ENCODE data around the gene MAPRE2.
A peak's percentile ranks its signal among the peaks of the same experiment; 100 is the strongest.

The MAPRE2 gene

GRCh38 chr18:35040988-35041814 is at the start of gene MAPRE2:
Gene MAPRE2 (plus strand): TSS chr18:35041413. CDS start chr18:35041540, 127 bp downstream.
- DNase-seq, result peak; percentile 98 to 100

DNA sequence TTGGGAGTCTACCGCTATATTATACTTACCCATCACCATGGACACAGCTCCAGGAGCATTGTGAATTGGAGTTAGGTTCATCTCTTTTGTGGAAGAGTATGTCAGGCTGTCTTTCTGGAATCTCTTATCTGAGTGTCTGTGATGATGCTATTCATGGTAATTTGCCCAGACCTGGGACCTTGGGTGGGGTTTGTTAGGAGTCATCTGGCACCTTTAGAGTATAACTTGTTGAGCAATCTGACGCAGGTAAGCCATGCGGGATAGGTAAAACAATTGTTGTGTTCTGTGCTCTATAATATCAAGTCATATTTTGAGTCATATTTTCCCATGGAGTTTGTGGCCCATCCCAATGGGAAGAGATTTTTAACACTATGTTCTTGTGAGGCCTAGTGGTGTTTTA is 49.7 kb upstream of the MAPRE2 start:
- no peak for DNase-seq

DNA sequence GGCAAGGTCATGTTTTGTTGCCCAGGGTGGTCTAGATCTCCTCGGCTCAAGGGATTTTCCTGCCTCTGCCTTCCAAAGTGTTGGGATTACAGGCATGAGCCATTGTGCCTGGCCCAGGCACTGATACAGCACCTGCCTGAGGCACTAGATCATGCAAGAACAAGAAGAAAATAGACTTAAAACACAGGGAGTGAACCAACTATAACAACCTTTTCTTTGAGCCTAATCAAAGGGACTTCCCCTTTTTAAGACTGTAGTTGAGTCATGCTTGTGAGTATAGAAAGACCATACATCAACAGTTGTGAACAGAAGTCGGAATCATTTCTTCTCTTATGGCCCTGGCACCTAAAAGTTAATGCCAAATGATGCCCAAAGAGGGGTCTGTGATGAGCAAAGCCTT is 47.9 kb upstream of the MAPRE2 start:
- no peak for DNase-seq

DNA sequence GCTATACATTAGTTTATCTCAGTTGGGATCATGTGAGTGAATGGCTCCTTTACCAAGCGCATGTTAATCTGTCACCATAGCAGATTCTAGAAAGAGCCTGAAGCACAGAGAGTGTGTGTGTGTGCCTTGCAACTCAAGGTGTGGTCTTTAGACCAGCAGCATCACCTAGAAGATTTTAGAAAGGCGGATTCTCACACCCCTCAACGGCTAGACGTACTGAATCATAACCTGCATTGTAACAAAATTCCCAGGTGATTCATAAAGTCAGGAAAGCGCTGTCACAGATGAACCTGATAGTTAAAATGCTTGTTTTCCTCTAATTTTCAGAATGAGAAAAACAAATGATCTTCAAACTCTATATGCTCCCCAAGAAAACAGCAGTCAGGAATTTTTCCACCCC is 45.5 kb upstream of the MAPRE2 start:
- no peak for DNase-seq

- no peak for DNase-seq
Observed at GRCh38 chr18:34998661-34999060, 42.6 kb upstream of the MAPRE2 start.

DNA sequence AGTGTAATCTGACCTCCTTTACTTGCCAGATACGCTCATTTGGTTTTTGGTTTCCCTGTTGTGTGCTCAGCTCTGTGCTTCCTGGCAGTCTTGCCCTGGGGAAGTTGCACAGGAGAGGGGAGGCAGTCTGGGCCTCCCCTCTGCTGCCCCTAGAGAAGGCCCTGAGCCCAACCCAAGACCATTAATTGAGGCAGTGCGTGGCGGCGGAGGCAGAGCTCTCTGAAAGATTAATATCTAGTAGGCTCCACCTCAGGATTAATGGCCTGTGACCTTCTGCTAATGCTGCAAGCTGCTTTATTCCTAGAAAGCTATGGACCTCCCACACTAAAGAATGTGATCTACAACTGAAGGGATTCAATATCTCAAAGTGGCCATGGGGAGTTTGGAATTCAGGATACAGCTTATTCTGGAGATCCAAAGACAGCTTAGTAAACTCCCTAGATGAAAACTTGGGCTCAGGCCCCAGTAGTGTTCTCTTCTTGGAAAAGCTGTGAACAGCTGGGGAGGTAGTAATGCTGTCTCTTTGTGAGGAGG is 41.4 kb upstream of the MAPRE2 start:
- DNase-seq, result no peak

- DNase-seq, result no peak
Observed at GRCh38 chr18:35000457-35000856, 40.8 kb upstream of the MAPRE2 start.

- no peak for DNase-seq
Observed at GRCh38 chr18:35002120-35002519, 39.1 kb upstream of the MAPRE2 start.

DNA sequence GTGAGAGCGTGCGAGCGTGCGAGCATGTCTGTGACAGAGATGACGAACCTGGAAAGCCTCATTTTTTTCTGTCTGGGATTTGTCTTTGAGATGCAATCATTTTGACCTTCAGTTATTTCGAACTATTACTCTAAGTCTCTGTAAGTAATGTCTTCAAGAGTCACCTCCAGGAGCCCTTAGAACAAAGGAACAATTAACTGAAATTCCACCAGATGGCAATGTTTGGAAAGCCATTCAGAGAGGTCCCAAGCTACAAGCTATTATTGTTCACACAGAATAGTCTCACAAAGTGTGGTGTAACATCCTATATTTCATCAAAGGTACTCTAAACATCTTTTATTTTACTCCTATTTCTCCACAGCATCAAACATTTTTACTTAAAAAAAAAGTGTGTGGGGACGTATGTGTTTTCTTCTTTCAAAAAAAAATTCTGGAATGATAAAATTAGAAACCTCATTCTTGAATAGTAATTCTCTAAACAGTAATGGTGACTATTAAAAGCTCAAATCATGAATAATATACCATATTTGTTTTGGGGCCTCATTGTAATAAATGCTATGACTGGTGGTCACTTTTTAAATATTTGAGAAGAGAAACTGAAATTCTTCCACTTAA is 35.1 kb upstream of the MAPRE2 start:
- DNase-seq, result no peak

- no peak for DNase-seq
Observed at GRCh38 chr18:35010156-35010555, 31.1 kb upstream of the MAPRE2 start.

DNA sequence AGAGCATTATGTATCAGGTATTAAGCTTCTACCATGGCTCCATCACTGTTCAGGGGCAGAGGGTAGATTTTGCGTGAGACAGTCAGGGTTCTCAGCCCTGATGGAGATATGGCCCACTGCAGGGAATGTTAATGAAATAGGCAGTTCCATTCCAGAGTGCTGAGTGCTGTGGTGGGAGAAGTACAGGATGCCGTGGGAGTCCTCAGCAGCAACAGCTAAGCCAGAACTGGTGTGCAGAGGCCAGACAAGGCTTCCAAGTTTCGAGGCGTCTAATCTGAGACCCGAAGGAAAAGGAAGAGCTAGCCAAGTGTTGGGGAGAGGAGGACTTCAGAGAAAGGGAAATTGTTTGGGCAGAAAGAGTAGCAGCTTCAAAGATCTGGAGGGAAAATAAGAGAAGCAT is 30.2 kb upstream of the MAPRE2 start:
- DNase-seq, result no peak

DNA sequence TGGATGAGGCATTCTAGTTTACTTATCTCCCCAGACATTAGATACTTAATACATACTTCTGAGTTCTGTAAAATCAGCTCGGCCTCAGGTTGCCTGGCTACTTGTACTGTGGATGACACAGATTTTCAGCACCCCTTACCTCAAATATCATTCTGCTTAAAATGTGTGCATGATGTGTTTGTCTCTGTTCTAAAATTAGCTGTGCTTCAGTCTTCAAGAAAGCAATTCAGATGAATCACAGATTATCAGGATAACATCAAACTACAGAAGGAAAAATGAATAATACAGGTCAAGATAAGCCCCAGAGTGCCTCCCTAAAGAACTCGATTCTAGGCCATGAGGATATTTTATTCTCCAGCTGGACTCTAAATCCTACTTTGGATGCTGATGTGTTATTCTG is 21.3 kb upstream of the MAPRE2 start:
- no peak for DNase-seq

- no peak for DNase-seq
Observed at GRCh38 chr18:35022426-35023001, 18.7 kb upstream of the MAPRE2 start.

GRCh38 chr18:35024196-35024595 is 17.0 kb upstream of the MAPRE2 start:
- no peak for DNase-seq

- DNase-seq, result no peak
Observed at GRCh38 chr18:35024965-35025364, 16.2 kb upstream of the MAPRE2 start.

DNA sequence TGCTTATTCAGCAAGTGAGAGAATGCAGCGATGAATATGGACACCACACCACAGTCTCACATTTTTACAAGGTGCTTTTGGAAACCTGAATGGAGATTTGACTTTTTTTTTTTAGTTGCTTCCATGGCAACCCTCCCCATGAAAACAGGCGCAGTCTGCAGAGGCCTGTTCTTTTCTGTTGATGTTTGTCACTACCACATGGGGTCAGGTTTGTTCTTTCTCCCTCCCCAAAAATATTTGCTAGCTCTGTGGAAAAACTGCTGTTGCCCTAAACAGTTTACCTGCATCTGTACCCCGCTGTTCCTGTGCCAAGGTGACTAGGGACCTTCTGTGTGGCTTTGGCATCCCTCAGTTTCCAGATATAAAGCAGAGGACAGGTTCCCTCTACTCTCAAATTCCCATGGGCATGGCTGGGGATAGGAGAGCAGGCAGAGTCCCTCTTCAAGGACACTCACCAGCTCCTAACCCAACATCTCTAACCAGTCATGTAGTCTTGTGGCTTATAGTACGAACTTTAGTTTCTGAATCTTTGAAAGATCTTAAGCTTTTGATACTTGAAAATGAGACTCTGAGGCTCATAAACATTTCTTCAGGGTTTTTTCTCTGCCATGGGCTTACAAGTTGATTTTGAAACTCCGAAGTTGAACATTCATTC is 14.7 kb upstream of the MAPRE2 start:
- DNase-seq, result peak in 1 of 2 experiments; percentile 19

- peak in 1 of 2 experiments; percentile 35 for DNase-seq
Observed at GRCh38 chr18:35027206-35027605, 14.0 kb upstream of the MAPRE2 start.

- DNase-seq, result no peak
Observed at GRCh38 chr18:35028536-35028935, 12.7 kb upstream of the MAPRE2 start.

DNA sequence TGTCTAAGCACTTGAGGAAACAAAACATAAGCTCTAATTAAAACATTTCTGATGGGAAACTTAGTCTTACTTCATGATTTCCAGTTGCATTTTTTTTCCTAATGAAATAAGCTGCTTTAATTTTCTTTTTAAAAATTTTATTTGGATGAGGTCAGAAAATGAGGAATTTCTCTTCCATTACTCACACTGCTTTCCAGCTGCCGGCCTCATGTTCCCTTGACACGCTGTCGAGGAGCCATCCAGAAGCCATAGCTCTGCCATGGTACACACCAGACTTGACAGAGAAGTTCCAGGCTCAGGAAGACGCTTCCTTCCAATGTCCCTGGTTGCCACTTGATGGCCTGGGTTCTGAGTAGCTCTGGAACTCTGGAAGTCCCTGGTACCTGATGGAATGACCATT is 12.1 kb upstream of the MAPRE2 start:
- DNase-seq, result no peak

GRCh38 chr18:35029770-35030169 is 11.4 kb upstream of the MAPRE2 start:
- no peak for DNase-seq

GRCh38 chr18:35030277-35030989 is 10.8 kb upstream of the MAPRE2 start:
- DNase-seq, result no peak

DNA sequence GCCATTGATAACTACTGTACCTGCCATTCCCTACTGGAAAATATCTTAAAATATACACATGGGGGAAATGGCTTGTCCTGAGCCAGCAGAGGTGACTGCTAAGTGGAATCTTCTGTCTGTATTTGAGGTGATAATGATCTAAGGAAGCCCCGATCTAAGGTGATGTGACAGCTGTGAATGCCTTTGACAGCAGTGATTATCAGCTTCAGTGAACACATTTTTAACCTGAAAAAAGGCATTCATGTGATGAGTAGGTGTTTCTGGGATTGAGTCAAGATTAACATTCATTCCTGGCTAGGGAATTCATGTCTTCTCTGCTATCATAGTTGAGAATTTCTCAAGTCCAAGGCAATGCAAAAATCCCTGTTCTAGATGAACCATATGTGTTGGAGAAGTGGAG is 9.1 kb upstream of the MAPRE2 start:
- no peak for DNase-seq

- DNase-seq, result no peak
Observed at GRCh38 chr18:35038029-35038428, 3.2 kb upstream of the MAPRE2 start.

Data from stimulated activated CD4-positive, alpha-beta T cell treated with anti-CD3 and anti-CD28 coated beads, Interleukin-4, amount 100 ng/mL, for 4 hours (primary cell).